ENCODE results near the gene DNASE1. TPM values are rescaled to one million over a fixed set of nuclear protein-coding genes. Genes with fewer than 3 reads are reported as not detected.

DNASE1 gene
- total RNA-seq, 3 donors from 2014 or later = 3.7 to 4.2 (median 3.9) TPM

GRCh38 chr16:3690980-3691720 is 36.7 kb downstream of the DNASE1 start:
- DNase-seq (no peak), ATAC-seq (no peak)
- H3K9me3 Mint-ChIP-seq = no peaks in the 10 kb centered on the region
- peaks cover 26% of the 10 kb centered on the region for H3K36me3 Mint-ChIP-seq (ENCODE audit: insufficient read depth)
- H3K27me3 Mint-ChIP-seq (ENCODE audit: low read depth) = no peaks in the 10 kb centered on the region
- H3K4me3 Mint-ChIP-seq = no peak overlapping the region
- H3K4me1 Mint-ChIP-seq (ENCODE audit: low read depth) = peaks cover 8% of the 10 kb centered on the region

DNA sequence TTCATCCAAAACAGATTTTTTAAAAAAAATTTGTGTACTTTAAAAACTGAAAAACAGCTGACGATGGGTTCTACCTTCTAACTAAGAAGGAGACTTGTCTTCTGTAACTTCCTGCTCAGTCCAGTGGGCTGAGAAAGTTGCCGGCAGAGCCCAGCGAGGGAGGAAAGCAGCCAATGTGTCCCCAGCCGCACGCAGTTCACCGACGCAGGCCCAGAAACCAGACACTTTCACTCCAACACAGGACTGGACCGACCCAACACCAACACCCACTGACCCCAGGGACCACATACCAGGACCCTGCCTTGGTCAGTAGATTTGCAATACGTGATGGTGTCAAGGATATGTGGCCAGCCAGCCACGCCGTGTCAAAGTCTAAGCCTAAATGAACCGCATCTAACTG is 37.3 kb downstream of the DNASE1 start:
- peaks cover 26% of the 10 kb centered on the region for H3K36me3 Mint-ChIP-seq (ENCODE audit: insufficient read depth)
- ATAC-seq = no peak
- H3K9me3 Mint-ChIP-seq = no peaks in the 10 kb centered on the region
- H3K27me3 Mint-ChIP-seq (ENCODE audit: low read depth) = no peaks in the 10 kb centered on the region
- H3K4me1 Mint-ChIP-seq (ENCODE audit: low read depth) = peaks cover 8% of the 10 kb centered on the region
- no peak overlapping the region for H3K4me3 Mint-ChIP-seq
- no peak for DNase-seq

DNA sequence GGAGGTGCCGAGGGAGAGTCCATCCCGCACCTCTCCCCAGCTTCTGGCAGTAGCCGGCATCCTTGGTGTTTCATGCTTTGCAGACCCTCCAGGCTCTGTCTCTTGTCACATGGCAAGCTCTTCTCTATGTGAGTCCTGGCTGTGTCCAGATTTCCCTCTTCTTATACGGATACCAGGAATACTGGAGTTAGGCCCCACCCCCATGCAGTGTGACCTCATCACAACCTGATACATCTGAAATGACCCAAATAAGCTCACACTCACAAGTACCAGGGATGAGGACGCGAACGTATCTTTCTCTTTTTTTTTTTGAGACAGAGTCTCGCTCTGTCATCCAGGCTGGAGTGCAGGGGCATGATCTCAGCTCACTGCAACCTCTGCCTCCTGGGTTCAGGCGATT is 39.6 kb downstream of the DNASE1 start:
- H3K36me3 Mint-ChIP-seq (ENCODE audit: insufficient read depth) = peaks cover 16% of the 10 kb centered on the region
- H3K27me3 Mint-ChIP-seq (ENCODE audit: low read depth) = no peaks in the 10 kb centered on the region
- ATAC-seq = no peak
- DNase-seq = no peak
- no peak overlapping the region for H3K4me3 Mint-ChIP-seq
- H3K9me3 Mint-ChIP-seq = no peaks in the 10 kb centered on the region
- H3K4me1 Mint-ChIP-seq (ENCODE audit: low read depth) = peaks cover 11% of the 10 kb centered on the region

- H3K4me1 Mint-ChIP-seq (ENCODE audit: low read depth) = peaks cover 11% of the 10 kb centered on the region
- no peaks in the 10 kb centered on the region for H3K27me3 Mint-ChIP-seq (ENCODE audit: low read depth)
- ATAC-seq (no peak), DNase-seq (no peak)
- H3K4me3 Mint-ChIP-seq = no peak overlapping the region
- H3K36me3 Mint-ChIP-seq (ENCODE audit: insufficient read depth) = peaks cover 10% of the 10 kb centered on the region
- H3K9me3 Mint-ChIP-seq = no peaks in the 10 kb centered on the region
Observed at GRCh38 chr16:3695610-3696369, 41.3 kb downstream of the DNASE1 start.

GRCh38 chr16:3696425-3697218 is 42.1 kb downstream of the DNASE1 start:
- ATAC-seq (no peak), DNase-seq (no peak)
- Mint-ChIP-seq H3K4me3 (no peak overlapping the region), H3K4me1 (ENCODE audit: low read depth) (peaks cover 10% of the 10 kb centered on the region), H3K36me3 (ENCODE audit: insufficient read depth) (peaks cover 10% of the 10 kb centered on the region), H3K9me3 (no peaks in the 10 kb centered on the region), H3K27me3 (ENCODE audit: low read depth) (no peaks in the 10 kb centered on the region)

GRCh38 chr16:3698941-3699340 is 44.5 kb downstream of the DNASE1 start:
- H3K36me3 Mint-ChIP-seq (ENCODE audit: insufficient read depth) = peaks cover 13% of the 10 kb centered on the region
- peaks cover 10% of the 10 kb centered on the region for H3K4me1 Mint-ChIP-seq (ENCODE audit: low read depth)
- no peaks in the 10 kb centered on the region for H3K27me3 Mint-ChIP-seq (ENCODE audit: low read depth)
- H3K9me3 Mint-ChIP-seq = no peaks in the 10 kb centered on the region
- ATAC-seq (no peak), DNase-seq (no peak)
- no peak overlapping the region for H3K4me3 Mint-ChIP-seq

GRCh38 chr16:3701531-3701930 is 47.0 kb downstream of the DNASE1 start:
- no peaks in the 10 kb centered on the region for H3K27me3 Mint-ChIP-seq (ENCODE audit: low read depth)
- H3K9me3 Mint-ChIP-seq = no peaks in the 10 kb centered on the region
- H3K36me3 Mint-ChIP-seq (ENCODE audit: insufficient read depth) = peaks cover 4% of the 10 kb centered on the region
- peaks cover 9% of the 10 kb centered on the region for H3K4me1 Mint-ChIP-seq (ENCODE audit: low read depth)
- ATAC-seq (no peak), DNase-seq (no peak)
- H3K4me3 Mint-ChIP-seq = no peak overlapping the region

DNA sequence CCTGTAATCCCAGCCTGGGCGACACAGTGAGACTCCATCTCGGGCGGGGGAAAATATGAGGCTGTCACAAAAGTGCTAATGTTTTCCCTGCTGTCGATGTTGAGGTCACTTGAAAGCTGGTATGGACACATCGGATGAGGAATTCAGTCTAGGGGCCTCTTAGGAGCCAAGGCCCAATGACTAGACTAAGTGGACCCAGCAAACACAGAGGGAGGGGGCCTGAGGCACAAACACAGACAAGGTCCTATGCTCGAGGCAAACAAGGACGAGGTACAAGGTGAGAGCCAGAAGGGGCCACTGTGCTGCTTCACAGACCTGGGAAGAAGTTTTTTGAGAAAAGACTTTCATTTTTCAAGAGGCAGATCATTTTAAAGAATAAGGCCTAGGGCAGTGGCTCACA is 47.6 kb downstream of the DNASE1 start:
- peaks cover 9% of the 10 kb centered on the region for H3K4me1 Mint-ChIP-seq (ENCODE audit: low read depth)
- ATAC-seq (no peak), DNase-seq (no peak)
- no peaks in the 10 kb centered on the region for H3K27me3 Mint-ChIP-seq (ENCODE audit: low read depth)
- no peaks in the 10 kb centered on the region for H3K9me3 Mint-ChIP-seq
- H3K4me3 Mint-ChIP-seq = no peak overlapping the region
- peaks cover 6% of the 10 kb centered on the region for H3K36me3 Mint-ChIP-seq (ENCODE audit: insufficient read depth)

DNA sequence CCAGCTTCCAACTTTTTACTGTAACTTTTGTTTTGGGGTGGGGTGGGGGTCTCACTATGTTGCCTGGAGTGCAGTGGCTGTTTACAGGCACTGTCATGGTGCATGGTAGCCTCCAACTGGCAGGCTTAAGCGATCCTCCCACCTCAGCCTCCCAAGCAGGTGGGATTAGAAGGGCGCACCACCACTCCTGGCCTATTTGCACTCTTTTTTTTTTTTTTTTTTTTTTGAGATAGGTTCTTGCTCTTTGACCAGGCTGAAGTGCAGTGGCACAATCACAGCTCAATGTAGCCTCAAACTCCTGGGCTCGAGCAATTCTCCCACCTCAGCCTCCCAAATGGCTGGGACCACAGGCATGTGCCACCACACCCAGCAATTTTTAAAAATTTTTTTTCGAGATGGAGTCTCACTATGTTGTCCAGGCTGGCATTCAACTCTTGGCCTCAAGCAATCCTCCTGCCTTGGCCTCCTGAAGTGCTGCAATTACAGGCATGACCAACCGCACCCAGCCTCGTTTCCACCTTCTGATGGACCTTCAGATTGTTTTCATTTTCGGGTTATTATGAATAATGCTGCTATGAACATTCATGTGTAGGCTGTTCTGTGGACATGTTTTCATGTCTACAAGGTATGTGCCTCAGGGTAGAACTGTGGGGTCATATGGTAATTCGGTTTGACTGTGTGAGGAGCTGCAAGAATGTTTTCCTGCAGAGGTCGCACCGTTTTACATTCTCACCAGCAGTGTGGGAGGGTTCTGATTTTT is 51.9 kb downstream of the DNASE1 start:
- no peak overlapping the region for H3K4me3 Mint-ChIP-seq
- H3K36me3 Mint-ChIP-seq (ENCODE audit: insufficient read depth) = peaks cover 6% of the 10 kb centered on the region
- H3K27me3 Mint-ChIP-seq (ENCODE audit: low read depth) = no peaks in the 10 kb centered on the region
- DNase-seq (no peak), ATAC-seq (no peak)
- no peaks in the 10 kb centered on the region for H3K4me1 Mint-ChIP-seq (ENCODE audit: low read depth)
- H3K9me3 Mint-ChIP-seq = no peaks in the 10 kb centered on the region

Other genes starting within 250 kb of the DNASE1 start
- gene ZNF597, start 211.2 kb upstream of the DNASE1 start, total RNA-seq = 1 to 10 TPM; 1.2 to 1.5 (median 1.3) TPM
- 10 to 100 TPM; 27.3 to 29.3 (median 27.8) TPM for gene NAA60, start 211.0 kb upstream of the DNASE1 start, total RNA-seq
- not detected for gene C16orf90, start 159.2 kb upstream of the DNASE1 start, total RNA-seq
- 10 to 100 TPM; 12.0 to 15.0 (median 14.8) TPM for gene CLUAP1, start 153.7 kb upstream of the DNASE1 start, total RNA-seq
- 1 to 10 TPM; 7.8 to 8.3 (median 7.9) TPM for gene NLRC3, start 77.3 kb upstream of the DNASE1 start, total RNA-seq
- 1 to 10 TPM; 7.6 to 9.1 (median 8.6) TPM for gene SLX4, start 43.1 kb upstream of the DNASE1 start, total RNA-seq
- gene TRAP1, start 62.8 kb downstream of the DNASE1 start, total RNA-seq = 100 to 1,000 TPM; 429 to 526 (median 435) TPM
- gene CREBBP, start 226.0 kb downstream of the DNASE1 start, total RNA-seq = 10 to 100 TPM; 44.7 to 47.2 (median 45.3) TPM

Measured in activated T-cell treated with anti-CD3 and anti-CD28 coated beads, Interleukin-2, amount 50 U/mL, for 4 hours (primary cell).